NT2/D1 (cell line): Measurements from ENCODE around the gene ORAI2.
"Not testable (repeated sequence)": the region's sequence is repeated elsewhere in the genome, so short reads cannot be mapped to it uniquely, and the experiment has no call there.

Experiments used
- DNase-seq: peaks from one replicate; pipeline ENCODE4 v3.0.0-alpha.2; 2011; ENCODE audit warnings: low read depth, low spot score
- H3K27me3 ChIP-seq: 2 replicates; pipeline ENCODE4 v1.6.0; 2011; ENCODE audit warnings: mild to moderate bottlenecking; ENCODE audit not compliant: insufficient read length, insufficient read depth
- H3K36me3 ChIP-seq: 2 replicates; pipeline ENCODE4 v1.6.1; 2011; ENCODE audit warnings: mild to moderate bottlenecking, low read length, mixed read lengths; ENCODE audit not compliant: insufficient read depth, insufficient read length
- H3K4me1 ChIP-seq: 2 replicates; pipeline ENCODE4 v1.5.1; 2011; ENCODE audit not compliant: insufficient read depth, insufficient read length
- H3K4me3 ChIP-seq: 2 replicates; pipeline ENCODE4 v1.5.1; 2011; ENCODE audit warnings: low read depth; ENCODE audit not compliant: insufficient read length
- H3K9ac ChIP-seq: 2 replicates; pipeline ENCODE4 v1.6.0; 2011; ENCODE audit warnings: low read depth; ENCODE audit not compliant: insufficient read length
- H3K9me3 ChIP-seq: 2 replicates; pipeline ENCODE4 v1.5.1; 2011; ENCODE audit warnings: mild to moderate bottlenecking, low read length; ENCODE audit not compliant: insufficient read depth

Gene ORAI2

DNA sequence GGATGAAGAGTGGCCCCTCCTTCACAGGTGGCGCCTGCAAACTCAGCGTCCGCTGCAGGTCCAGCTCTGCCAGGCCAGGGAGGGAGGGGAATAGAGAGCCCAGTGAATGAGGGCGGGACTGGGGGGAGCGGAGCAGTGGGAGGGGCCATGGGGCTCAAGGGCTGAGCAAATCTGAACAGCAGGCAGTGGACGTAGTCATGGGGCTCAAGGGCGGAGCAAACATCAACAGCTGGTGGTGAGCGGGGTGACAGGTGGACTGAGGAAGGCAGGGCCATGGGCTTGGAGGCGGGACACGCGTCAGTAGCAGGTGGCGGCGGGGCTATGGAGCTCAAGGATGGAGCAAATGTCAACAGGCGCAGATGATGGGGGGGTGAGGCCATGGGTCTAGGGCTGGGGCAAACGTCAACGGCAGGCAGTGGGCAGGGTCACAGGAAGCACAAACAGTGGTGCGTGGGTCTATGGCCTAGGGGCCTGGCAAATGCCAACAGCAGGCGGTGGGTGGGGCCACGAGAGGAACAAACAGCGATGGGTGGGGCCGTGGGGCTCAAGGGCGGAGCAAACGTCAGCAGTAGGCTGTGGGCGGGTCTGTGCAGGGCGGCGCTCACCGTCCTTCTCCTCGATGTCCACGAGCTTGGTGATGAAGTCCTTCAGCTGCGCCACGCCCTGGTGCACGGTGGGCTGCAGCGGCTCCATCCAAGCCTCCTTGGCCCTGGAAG is 60.0 kb downstream of the ORAI2 start:
- H3K27me3 ChIP-seq, H3K4me3 ChIP-seq, H3K9ac ChIP-seq, H3K4me1 ChIP-seq, H3K9me3 ChIP-seq, H3K36me3 ChIP-seq, DNase-seq: not testable (repeated sequence)

DNA sequence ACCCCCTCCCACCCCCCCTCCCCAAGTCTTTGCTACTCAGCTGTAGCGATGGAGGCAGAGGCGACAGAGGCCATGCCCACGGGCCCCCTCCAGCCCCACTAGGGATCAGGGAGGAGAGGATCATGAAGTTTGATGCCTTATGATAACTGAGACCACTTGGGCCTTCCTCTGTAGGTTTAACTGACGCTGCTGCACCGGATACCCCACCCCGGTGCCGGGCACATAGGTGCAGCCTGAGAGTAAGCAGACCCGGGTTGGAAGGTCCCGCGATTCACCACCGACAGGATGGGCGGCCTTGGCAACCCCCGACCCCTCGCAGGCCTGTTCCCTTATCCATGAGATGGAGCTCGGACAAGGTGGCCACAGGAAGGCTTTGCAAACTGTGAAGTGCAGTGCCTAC is 60.7 kb downstream of the ORAI2 start:
- H3K36me3 ChIP-seq, DNase-seq, H3K9ac ChIP-seq, H3K9me3 ChIP-seq, H3K4me1 ChIP-seq, H3K4me3 ChIP-seq, H3K27me3 ChIP-seq: not testable (repeated sequence)

DNA sequence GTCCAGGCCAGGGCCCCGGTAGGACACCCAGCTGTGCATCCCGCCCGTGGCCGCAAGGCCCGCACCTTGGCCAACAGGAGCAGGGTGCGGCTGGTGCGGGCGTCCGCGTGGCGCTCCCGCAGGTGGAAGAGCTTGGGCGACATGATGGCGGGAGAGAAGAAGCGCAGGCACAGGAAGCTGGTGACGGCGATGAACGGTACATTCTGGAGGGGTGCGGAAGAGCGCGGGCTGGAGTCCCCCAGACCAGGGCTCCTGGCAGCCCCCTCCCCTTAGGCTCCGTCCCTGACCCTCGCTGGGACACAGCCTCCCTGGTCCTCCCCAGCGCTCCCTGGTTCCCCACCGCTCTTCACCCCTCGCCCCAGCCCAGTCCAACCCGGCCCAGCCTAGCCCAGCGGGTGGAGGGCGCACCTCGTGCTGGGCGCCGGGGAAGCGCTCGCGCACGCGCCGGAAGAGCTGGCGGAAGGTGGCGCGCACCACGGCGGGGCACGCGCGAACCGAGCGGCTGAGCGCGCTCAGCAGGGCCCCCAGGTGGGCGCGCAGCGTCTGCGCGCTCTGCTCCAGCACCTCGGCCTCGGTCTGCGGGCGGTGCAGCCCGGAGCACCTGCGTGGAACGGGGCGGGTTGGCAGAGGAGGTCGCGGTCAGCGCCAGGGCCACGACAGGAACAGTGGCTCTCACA is 61.2 kb downstream of the ORAI2 start:
- not testable (repeated sequence) for H3K4me3 ChIP-seq, H3K9me3 ChIP-seq, H3K4me1 ChIP-seq, H3K36me3 ChIP-seq, H3K9ac ChIP-seq, H3K27me3 ChIP-seq, DNase-seq

DNA sequence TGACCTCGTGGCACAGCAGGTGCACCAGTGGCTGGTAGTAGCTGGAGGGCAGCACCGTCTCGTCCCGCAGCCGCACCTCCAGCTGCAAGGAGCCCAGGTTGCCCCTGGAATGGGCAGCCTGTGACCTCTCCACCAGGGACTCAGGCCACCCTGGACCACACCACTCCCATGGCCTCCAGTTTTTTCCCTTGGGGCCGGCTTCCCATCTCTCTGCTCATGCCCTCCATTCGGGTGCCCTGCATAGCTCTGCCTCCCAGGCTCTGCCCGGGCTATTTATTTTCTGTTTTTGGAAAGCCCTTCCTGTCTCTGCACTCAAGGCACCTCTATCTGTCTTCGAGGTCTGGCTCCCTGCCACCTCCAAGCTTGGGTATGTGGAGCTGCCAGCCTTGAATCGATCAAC is 63.5 kb downstream of the ORAI2 start:
- not testable (repeated sequence) for DNase-seq, H3K36me3 ChIP-seq, H3K27me3 ChIP-seq, H3K9ac ChIP-seq, H3K4me3 ChIP-seq, H3K9me3 ChIP-seq, H3K4me1 ChIP-seq

GRCh38 chr7:102497308-102497707 is 63.9 kb downstream of the ORAI2 start:
- H3K4me1 ChIP-seq, H3K9ac ChIP-seq, DNase-seq, H3K36me3 ChIP-seq, H3K27me3 ChIP-seq, H3K9me3 ChIP-seq, H3K4me3 ChIP-seq: not testable (repeated sequence)

- not testable (repeated sequence) for H3K9me3 ChIP-seq, H3K36me3 ChIP-seq, H3K4me3 ChIP-seq, H3K4me1 ChIP-seq, H3K27me3 ChIP-seq, DNase-seq, H3K9ac ChIP-seq
These were observed 64.9 kb downstream of the ORAI2 start for GRCh38 chr7:102498321-102498720.

DNA sequence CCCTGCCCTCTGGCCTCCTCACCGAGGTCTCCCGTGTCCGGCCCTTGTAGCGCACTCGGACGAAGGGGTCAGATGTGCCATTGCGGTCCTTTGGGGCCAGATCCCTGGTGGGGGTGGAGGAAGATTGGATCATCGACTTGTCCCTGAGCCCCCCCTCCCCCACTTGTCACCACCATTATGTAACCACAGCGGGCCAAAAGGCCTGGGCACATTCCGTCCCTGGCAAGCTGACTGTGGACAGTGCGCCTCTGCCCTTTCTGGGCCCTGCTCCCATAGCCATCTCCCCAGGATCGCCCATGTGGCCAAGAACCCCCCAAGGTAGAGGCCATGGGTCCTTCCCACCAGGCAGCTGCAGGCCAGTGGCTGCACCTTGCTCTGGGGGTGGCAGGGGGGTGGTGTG is 69.8 kb downstream of the ORAI2 start:
- not testable (repeated sequence) for H3K9me3 ChIP-seq, H3K36me3 ChIP-seq, H3K4me3 ChIP-seq, H3K27me3 ChIP-seq, H3K4me1 ChIP-seq, H3K9ac ChIP-seq, DNase-seq

- not testable (repeated sequence) for DNase-seq, H3K9ac ChIP-seq, H3K36me3 ChIP-seq, H3K4me3 ChIP-seq, H3K27me3 ChIP-seq, H3K4me1 ChIP-seq, H3K9me3 ChIP-seq
These were observed 72.2 kb downstream of the ORAI2 start for GRCh38 chr7:102505298-102506185.
